Endodermal cell (in vitro differentiated cells): ENCODE measurements around the gene LRRN1. TPM values are rescaled to one million over a fixed set of nuclear protein-coding genes. Genes with fewer than 3 reads are reported as not detected.

Experiments used
- DNase-seq: peaks from one replicate; pipeline ENCODE4 v3.0.0-alpha.2; 2017
- H3K27ac ChIP-seq: 2 replicates; pipeline ENCODE4 v1.5.1; 2013; ENCODE audit warnings: mild to moderate bottlenecking, low read depth, low read length, moderate library complexity
- H3K27me3 ChIP-seq: 2 replicates; pipeline ENCODE4 v1.6.1; 2013; ENCODE audit warnings: mild to moderate bottlenecking, low read length, moderate library complexity; ENCODE audit not compliant: insufficient read depth, control insufficient read depth, poor library complexity, severe bottlenecking
- H3K36me3 ChIP-seq: 2 replicates; pipeline ENCODE4 v1.7.0; 2013; ENCODE audit warnings: mild to moderate bottlenecking, low read length, moderate library complexity; ENCODE audit not compliant: control insufficient read depth, insufficient read depth
- H3K4me1 ChIP-seq: one replicate; pipeline ENCODE4 v1.7.0; 2013; ENCODE audit warnings: low read length; ENCODE audit not compliant: control insufficient read depth, insufficient read depth
- H3K4me3 ChIP-seq: 2 replicates; pipeline ENCODE4 v1.5.1; 2013; ENCODE audit warnings: mild to moderate bottlenecking, low read length, moderate library complexity
- H3K9ac ChIP-seq: 2 replicates; pipeline ENCODE4 v1.6.1; 2013; ENCODE audit warnings: mild to moderate bottlenecking, low read length, moderate library complexity; ENCODE audit not compliant: poor library complexity, severe bottlenecking; ENCODE audit errors: extremely low read depth
- H3K9me3 ChIP-seq: 2 replicates; pipeline ENCODE4 v1.6.1; 2013; ENCODE audit warnings: mild to moderate bottlenecking, low read length, moderate library complexity; ENCODE audit not compliant: control insufficient read depth
- H3K27ac Mint-ChIP-seq: 2 replicates; pipeline ENCODE4 v1.8.0; 2020; ENCODE audit warnings: mixed read lengths
- H3K27me3 Mint-ChIP-seq: 2 replicates; pipeline ENCODE4 v1.8.0; 2021; ENCODE audit warnings: mild to moderate bottlenecking, mixed read lengths; ENCODE audit not compliant: insufficient read depth
- H3K36me3 Mint-ChIP-seq: 2 replicates; pipeline ENCODE4 v1.8.0; 2020; ENCODE audit warnings: low read depth, mixed read lengths
- H3K4me1 Mint-ChIP-seq: 2 replicates; pipeline ENCODE4 v1.8.0; 2020; ENCODE audit warnings: mixed read lengths
- H3K4me3 Mint-ChIP-seq: 2 replicates; pipeline ENCODE4 v1.8.0; 2020; ENCODE audit warnings: mild to moderate bottlenecking, moderate library complexity, mixed read lengths
- H3K9me3 Mint-ChIP-seq: 2 replicates; pipeline ENCODE4 v1.8.0; 2020; ENCODE audit warnings: mild to moderate bottlenecking, mixed read lengths
- CTCF ChIP-seq: fragments of 200-600 bp; sonication (generic); conservative IDR thresholded peaks from 2 replicates; pipeline ENCODE4 v1.5.0; 2021; ENCODE audit warnings: antibody characterized with exemption, mild to moderate bottlenecking
- WGBS, 2 experiments: methylation state at CpG; one replicate each; pipeline versions ENCODE4 v1.1.5 to v1.1.7; 2013; ENCODE audit warnings: missing lambda C conversion rate in 2 of 2, mixed read lengths in 1 of 2; ENCODE audit not compliant: insufficient coverage in 1 of 2, insufficient read length in 1 of 2; 5-methylcytosine and 5-hydroxymethylcytosine counted together
- total RNA-seq, 2 donors: library from RNA; stranded (reverse); fragmentation: NEBNext Ultra II Directional in 1 of 2; extraction: Animal tissue kit (Norgen Biotek cat#: 25700) in 1 of 2; gene quantifications; 2 replicates in 1 of 2; 3 replicates in 1 of 2; pipeline ENCODE4 v1.2.1, GENCODE V29; 2021

Gene LRRN1
- total RNA-seq, 2 donors from 2014 or later = 109 to 222 TPM

- Mint-ChIP-seq H3K4me1 (peaks cover 29% of the 10 kb centered on the region), H3K4me3 (no peak overlapping the region), H3K27me3 (peaks cover 2% of the 10 kb centered on the region), H3K9me3 (no peaks in the 10 kb centered on the region), H3K27ac (no peak overlapping the region), H3K36me3 (peaks cover 43% of the 10 kb centered on the region)
- no peaks in the 10 kb centered on the region for H3K9me3 ChIP-seq
- H3K36me3 ChIP-seq = peaks cover 72% of the 10 kb centered on the region
- H3K9ac ChIP-seq = no peak overlapping the region
- TF ChIP-seq CTCF = no peak
- no peak overlapping the region for H3K4me3 ChIP-seq
- H3K27me3 ChIP-seq = no peaks in the 10 kb centered on the region
- 91 to 93% methylated on average over 5 to 8 of the region's 8 CpGs for WGBS, 2 experiments
- H3K4me1 ChIP-seq = peaks cover 6% of the 10 kb centered on the region
- DNase-seq = no peak
- no peak overlapping the region for H3K27ac ChIP-seq
Observed at GRCh38 chr3:3847994-3848922, 49.0 kb downstream of the LRRN1 start.

- Mint-ChIP-seq H3K4me3 (no peak overlapping the region), H3K9me3 (no peaks in the 10 kb centered on the region), H3K36me3 (peaks cover 41% of the 10 kb centered on the region), H3K4me1 (peaks cover 30% of the 10 kb centered on the region), H3K27me3 (peaks cover 2% of the 10 kb centered on the region), H3K27ac (no peak overlapping the region)
- no peak overlapping the region for H3K9ac ChIP-seq
- WGBS, 2 experiments = 91% methylated on average over 7 to 8 of the region's 8 CpGs
- no peak for TF ChIP-seq CTCF
- H3K9me3 ChIP-seq = no peaks in the 10 kb centered on the region
- H3K27ac ChIP-seq = no peak overlapping the region
- no peaks in the 10 kb centered on the region for H3K27me3 ChIP-seq
- H3K36me3 ChIP-seq = peaks cover 66% of the 10 kb centered on the region
- no peak overlapping the region for H3K4me3 ChIP-seq
- no peak for DNase-seq
- H3K4me1 ChIP-seq = peaks cover 6% of the 10 kb centered on the region
Observed at GRCh38 chr3:3848923-3849275, 49.7 kb downstream of the LRRN1 start.

- H3K9me3 Mint-ChIP-seq = no peaks in the 10 kb centered on the region
- H3K4me3 ChIP-seq = no peak overlapping the region
- no peaks in the 10 kb centered on the region for H3K27me3 ChIP-seq
- no peak overlapping the region for H3K9ac ChIP-seq
- 92 to 96% methylated on average over 4 of the region's 4 CpGs for WGBS, 2 experiments
- H3K9me3 ChIP-seq = no peaks in the 10 kb centered on the region
- peaks cover 30% of the 10 kb centered on the region for H3K4me1 Mint-ChIP-seq
- H3K4me3 Mint-ChIP-seq = no peak overlapping the region
- TF ChIP-seq CTCF = no peak
- H3K27me3 Mint-ChIP-seq = peaks cover 2% of the 10 kb centered on the region
- no peak overlapping the region for H3K27ac ChIP-seq
- H3K36me3 ChIP-seq = peaks cover 38% of the 10 kb centered on the region
- no peak for DNase-seq
- H3K27ac Mint-ChIP-seq = no peak overlapping the region
- peaks cover 6% of the 10 kb centered on the region for H3K4me1 ChIP-seq
- peaks cover 14% of the 10 kb centered on the region for H3K36me3 Mint-ChIP-seq
Observed at GRCh38 chr3:3851621-3852323, 52.5 kb downstream of the LRRN1 start.
